Measurements from ENCODE around the gene FBXO47.
"Not testable (repeated sequence)": the region's sequence is repeated elsewhere in the genome, so short reads cannot be mapped to it uniquely, and the experiment has no call there.

FBXO47 gene

DNA sequence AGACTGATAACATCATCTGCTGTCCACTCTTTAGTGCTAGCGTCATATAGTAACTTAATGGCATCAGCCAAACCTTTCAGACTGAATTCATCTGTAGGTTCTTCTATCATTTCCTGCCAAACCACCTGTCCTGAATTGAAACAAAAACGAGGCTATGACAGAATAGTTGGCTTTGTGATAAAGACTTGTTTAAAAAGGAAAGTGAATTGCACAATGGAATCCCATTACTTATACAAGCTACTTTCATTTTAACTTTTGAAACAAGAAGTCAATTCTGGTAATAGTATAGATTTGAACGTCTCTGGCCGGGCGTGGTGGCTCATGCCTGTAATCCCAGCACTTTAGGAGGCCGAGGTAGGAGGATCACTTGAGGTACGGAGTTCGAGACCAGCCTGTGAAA lies 23.6 kb downstream of the FBXO47 start:
- H3K27ac ChIP-seq (ENCODE audit: low read depth, low read length) = no peak overlapping the region
- no peak overlapping the region for H2AFZ ChIP-seq (ENCODE audit: low read length, unreplicated experiment)
- no peaks in the 10 kb centered on the region for H3K36me3 ChIP-seq (ENCODE audit: insufficient read depth, low read length)
- no peaks in the 10 kb centered on the region for H3K4me1 ChIP-seq (ENCODE audit: control insufficient read depth, insufficient read depth, low read length, unreplicated experiment)
- no peaks in the 10 kb centered on the region for H3K79me2 ChIP-seq (ENCODE audit: control insufficient read depth, insufficient read depth, low read length, unreplicated experiment)
- no peak overlapping the region for H3K4me3 ChIP-seq (ENCODE audit: low read depth, low read length)
- no peaks in the 10 kb centered on the region for H3K27me3 ChIP-seq (ENCODE audit: insufficient read depth, low read length)

DNA sequence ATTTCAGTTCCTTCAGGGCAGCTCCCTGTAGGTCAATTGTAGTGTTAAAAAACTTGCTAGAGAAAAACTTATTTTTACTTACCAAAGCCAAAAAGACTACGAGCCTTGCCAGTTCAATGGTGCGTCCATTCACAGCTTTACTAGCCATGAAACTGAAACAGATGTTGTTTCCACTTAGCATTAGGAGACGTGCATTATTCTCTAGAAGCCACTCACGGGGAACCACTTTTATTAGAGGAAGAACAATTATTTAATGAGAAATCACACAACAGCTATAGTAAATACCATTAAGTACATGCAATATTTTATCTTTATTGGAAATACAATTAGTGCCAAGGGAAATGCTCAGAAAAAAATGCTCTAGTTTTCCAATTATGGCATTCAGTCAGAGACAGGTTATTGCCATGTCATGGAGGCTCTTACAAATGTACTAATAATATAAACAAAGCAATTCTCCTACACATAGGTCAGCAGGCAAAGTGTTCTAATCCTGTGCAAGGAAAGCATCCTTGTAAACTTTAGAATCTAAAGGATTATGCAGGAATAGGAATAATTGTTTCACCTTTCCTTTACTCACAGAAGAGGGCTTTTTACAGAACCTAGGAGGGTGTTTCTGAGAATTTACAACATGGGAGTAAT lies 24.4 kb downstream of the FBXO47 start:
- H3K79me2 ChIP-seq (ENCODE audit: control insufficient read depth, insufficient read depth, low read length, unreplicated experiment) = no peaks in the 10 kb centered on the region
- H3K27me3 ChIP-seq (ENCODE audit: insufficient read depth, low read length) = no peaks in the 10 kb centered on the region
- peak overlapping the region; percentile 61 for H2AFZ ChIP-seq (ENCODE audit: low read length, unreplicated experiment)
- H3K4me1 ChIP-seq (ENCODE audit: control insufficient read depth, insufficient read depth, low read length, unreplicated experiment) = no peaks in the 10 kb centered on the region
- no peak overlapping the region for H3K27ac ChIP-seq (ENCODE audit: low read depth, low read length)
- no peak overlapping the region for H3K4me3 ChIP-seq (ENCODE audit: low read depth, low read length)
- H3K36me3 ChIP-seq (ENCODE audit: insufficient read depth, low read length) = no peaks in the 10 kb centered on the region

DNA sequence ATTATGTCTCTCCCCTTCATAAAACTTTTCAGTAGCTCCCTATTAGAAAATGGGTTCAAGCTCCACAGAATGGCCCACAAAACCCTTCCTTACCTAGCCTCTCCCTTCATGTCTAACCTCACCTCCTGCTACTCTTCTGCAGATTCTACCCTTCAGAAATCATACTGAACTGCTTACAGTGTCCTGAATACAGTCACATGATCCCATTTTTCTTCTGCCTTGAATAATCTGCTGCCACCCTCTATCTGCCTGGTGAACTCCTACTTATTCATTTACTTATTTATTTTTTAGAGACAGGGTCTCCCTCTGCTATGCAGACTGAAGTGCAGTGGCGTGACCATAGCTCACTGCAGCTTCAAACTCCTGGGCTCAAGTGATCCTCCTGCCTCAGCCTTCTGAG lies 26.8 kb downstream of the FBXO47 start:
- no peaks in the 10 kb centered on the region for H3K79me2 ChIP-seq (ENCODE audit: control insufficient read depth, insufficient read depth, low read length, unreplicated experiment)
- no peaks in the 10 kb centered on the region for H3K4me1 ChIP-seq (ENCODE audit: control insufficient read depth, insufficient read depth, low read length, unreplicated experiment)
- H3K27me3 ChIP-seq (ENCODE audit: insufficient read depth, low read length) = no peaks in the 10 kb centered on the region; the same call in 1 of the 2 replicates
- H3K27ac ChIP-seq (ENCODE audit: low read depth, low read length) = no peak overlapping the region
- no peak overlapping the region for H2AFZ ChIP-seq (ENCODE audit: low read length, unreplicated experiment)
- H3K36me3 ChIP-seq (ENCODE audit: insufficient read depth, low read length) = no peaks in the 10 kb centered on the region
- no peak overlapping the region for H3K4me3 ChIP-seq (ENCODE audit: low read depth, low read length)

DNA sequence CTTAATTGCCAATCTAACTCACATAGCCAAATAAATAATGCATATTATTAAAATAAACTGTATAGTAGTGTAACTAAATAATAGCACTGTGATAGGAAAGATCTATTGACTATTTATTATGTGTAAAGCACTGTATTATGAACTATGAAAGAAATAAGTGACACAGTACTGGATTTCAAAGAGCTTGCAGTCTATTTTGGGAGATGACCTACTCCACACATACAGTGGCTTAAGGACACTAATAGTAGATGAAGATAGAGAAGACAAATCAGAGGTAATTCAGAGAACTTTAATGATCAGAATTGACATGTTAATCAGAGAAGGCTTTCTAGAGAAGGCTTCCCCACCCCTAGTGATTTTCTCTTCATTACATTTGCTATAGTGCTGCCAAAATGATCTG lies 27.2 kb downstream of the FBXO47 start:
- Histone ChIP-seq H3K79me2 (ENCODE audit: control insufficient read depth, insufficient read depth, low read length, unreplicated experiment) (no peaks in the 10 kb centered on the region), H3K27me3 (ENCODE audit: insufficient read depth, low read length) (no peaks in the 10 kb centered on the region; the same call in 1 of the 2 replicates), H2AFZ (ENCODE audit: low read length, unreplicated experiment) (no peak overlapping the region), H3K4me1 (ENCODE audit: control insufficient read depth, insufficient read depth, low read length, unreplicated experiment) (no peaks in the 10 kb centered on the region), H3K4me3 (ENCODE audit: low read depth, low read length) (no peak overlapping the region), H3K27ac (ENCODE audit: low read depth, low read length) (no peak overlapping the region), H3K36me3 (ENCODE audit: insufficient read depth, low read length) (no peaks in the 10 kb centered on the region)

DNA sequence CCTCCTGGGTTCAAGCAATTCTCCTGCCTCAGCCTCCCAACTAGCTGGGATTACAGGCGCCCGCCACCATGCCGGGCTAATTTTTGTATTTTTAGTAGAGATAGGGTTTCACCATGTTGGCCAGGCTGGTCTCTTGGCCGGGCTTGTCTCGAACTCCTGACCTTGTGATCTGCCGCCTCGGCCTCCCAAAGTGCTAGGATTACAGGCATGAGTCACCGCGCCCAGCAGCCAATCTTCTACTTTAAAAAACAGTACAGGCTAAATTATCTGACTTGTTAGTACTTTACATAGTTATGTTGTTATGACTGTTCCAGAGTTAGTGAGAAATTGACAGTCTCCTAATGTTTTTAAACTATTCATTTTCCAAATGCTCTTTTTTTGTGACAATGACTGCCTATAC lies 33.2 kb downstream of the FBXO47 start:
- H3K79me2 ChIP-seq (ENCODE audit: control insufficient read depth, insufficient read depth, low read length, unreplicated experiment); H3K4me1 ChIP-seq (ENCODE audit: control insufficient read depth, insufficient read depth, low read length, unreplicated experiment); H2AFZ ChIP-seq (ENCODE audit: low read length, unreplicated experiment); H3K4me3 ChIP-seq (ENCODE audit: low read depth, low read length); H3K27me3 ChIP-seq (ENCODE audit: insufficient read depth, low read length); H3K36me3 ChIP-seq (ENCODE audit: insufficient read depth, low read length); H3K27ac ChIP-seq (ENCODE audit: low read depth, low read length): not testable (repeated sequence)

DNA sequence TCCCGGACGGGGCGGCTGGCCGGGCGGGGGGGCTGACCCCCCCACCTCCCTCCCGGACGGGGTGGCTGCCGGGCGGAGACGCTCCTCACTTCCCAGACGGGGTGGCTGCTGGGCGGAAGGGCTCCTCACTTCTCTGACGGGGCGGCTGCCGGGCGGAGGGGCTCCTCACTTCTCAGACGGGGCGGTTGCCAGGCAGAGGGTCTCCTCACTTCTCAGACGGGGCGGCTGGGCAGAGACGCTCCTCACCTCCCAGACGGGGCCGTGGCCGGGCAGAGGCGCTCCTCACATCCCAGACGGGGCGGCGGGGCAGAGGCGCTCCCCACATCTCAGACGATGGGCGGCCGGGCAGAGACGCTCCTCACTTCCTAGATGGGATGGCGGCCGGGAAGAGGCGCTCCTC lies 36.4 kb downstream of the FBXO47 start:
- not testable (repeated sequence) for H3K27ac ChIP-seq (ENCODE audit: low read depth, low read length); H3K27me3 ChIP-seq (ENCODE audit: insufficient read depth, low read length); H3K79me2 ChIP-seq (ENCODE audit: control insufficient read depth, insufficient read depth, low read length, unreplicated experiment); H3K4me3 ChIP-seq (ENCODE audit: low read depth, low read length); H3K4me1 ChIP-seq (ENCODE audit: control insufficient read depth, insufficient read depth, low read length, unreplicated experiment); H2AFZ ChIP-seq (ENCODE audit: low read length, unreplicated experiment); H3K36me3 ChIP-seq (ENCODE audit: insufficient read depth, low read length)

DNA sequence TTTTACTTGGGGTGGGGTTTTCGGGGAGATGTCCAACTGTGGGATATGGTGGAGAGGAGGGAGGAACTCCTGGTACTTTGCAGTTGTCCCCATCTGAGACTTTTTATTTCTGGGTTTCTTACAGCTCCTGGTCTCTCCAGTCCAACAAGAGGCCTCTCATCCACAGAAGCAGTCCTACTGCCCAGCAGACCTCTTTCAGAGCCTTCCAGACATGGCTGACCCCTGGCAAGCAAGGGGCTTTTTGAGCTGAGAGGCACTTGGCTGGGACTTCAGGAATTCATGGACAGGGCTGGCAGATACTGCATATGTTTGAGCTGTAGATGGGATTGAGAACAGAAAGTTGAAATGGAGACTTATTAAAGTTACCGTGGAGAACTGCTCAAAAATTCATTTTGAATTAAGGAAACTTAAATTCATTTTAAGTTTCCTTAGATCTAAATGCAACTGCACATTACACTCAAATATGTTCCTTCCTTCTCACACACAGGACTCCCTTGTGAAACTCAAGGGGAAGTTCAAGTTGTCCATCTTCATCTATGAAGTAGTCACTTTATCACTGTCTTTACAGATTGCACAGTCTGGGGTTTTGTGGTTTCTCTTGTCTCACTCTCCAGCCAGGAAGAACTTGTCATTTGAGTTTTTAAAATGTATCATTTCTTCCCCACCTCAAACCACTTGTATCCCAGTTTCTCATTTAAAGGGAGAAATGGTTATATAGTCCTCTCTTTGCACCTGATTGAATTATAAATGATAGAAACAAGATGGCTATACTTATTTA lies 40.7 kb downstream of the FBXO47 start:
- Histone ChIP-seq H3K27me3 (ENCODE audit: insufficient read depth, low read length) (no peaks in the 10 kb centered on the region), H3K36me3 (ENCODE audit: insufficient read depth, low read length) (no peaks in the 10 kb centered on the region), H2AFZ (ENCODE audit: low read length, unreplicated experiment) (no peak overlapping the region), H3K79me2 (ENCODE audit: control insufficient read depth, insufficient read depth, low read length, unreplicated experiment) (no peaks in the 10 kb centered on the region), H3K4me3 (ENCODE audit: low read depth, low read length) (no peak overlapping the region), H3K27ac (ENCODE audit: low read depth, low read length) (no peak overlapping the region), H3K4me1 (ENCODE audit: control insufficient read depth, insufficient read depth, low read length, unreplicated experiment) (peaks cover 10% of the 10 kb centered on the region)

DNA sequence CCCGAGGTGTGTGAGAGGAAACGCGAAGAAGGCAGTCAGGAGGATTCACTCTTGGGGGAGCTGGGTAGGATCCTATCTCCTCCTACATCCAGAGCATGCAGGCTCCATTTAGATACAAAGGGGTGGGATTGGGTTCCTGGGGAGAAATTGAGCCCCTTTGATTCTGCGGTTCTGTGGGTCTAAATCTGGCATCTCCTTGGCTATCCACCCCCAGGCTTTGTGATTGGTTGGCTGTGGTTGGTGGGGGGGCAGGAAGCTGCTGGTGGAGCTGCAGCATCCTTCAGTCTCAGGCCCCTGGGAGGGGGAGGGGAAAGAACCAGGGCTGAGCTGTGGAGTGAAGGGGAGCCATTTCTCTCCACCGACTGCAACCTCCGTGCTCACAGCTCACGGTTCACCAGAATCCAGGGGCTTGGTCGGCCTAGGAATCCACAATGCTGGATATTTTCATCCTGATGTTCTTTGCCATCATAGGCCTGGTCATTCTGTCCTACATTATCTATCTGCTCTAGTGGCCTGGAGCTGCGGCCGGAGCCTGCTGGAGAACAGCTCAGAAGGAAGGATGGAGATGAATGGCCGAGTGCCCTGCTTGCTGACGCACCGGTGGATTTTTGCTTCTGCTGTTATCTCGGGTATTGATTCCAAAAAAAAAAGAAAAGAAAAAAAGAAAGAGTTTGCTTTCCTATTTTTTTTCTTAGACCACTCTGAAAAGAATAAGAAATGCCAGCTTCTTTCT lies 41.8 kb downstream of the FBXO47 start, which contains the start of gene LASP1NB:
Gene LASP1NB (plus strand): TSS at position 352 of the 733 bp plus-strand sequence.
- H3K4me1 ChIP-seq (ENCODE audit: control insufficient read depth, insufficient read depth, low read length, unreplicated experiment) = peaks cover 10% of the 10 kb centered on the region
- H2AFZ ChIP-seq (ENCODE audit: low read length, unreplicated experiment) = no peak within 1 kb of the TSS
- H3K27me3 ChIP-seq (ENCODE audit: insufficient read depth, low read length) = no peaks in the 10 kb centered on the region
- no peak within 1 kb of the TSS for H3K4me3 ChIP-seq (ENCODE audit: low read depth, low read length)
- H3K36me3 ChIP-seq (ENCODE audit: insufficient read depth, low read length) = no peaks in the 10 kb centered on the region
- no peak within 1 kb of the TSS for H3K27ac ChIP-seq (ENCODE audit: low read depth, low read length)
- H3K79me2 ChIP-seq (ENCODE audit: control insufficient read depth, insufficient read depth, low read length, unreplicated experiment) = no peaks in the 10 kb centered on the region

DNA sequence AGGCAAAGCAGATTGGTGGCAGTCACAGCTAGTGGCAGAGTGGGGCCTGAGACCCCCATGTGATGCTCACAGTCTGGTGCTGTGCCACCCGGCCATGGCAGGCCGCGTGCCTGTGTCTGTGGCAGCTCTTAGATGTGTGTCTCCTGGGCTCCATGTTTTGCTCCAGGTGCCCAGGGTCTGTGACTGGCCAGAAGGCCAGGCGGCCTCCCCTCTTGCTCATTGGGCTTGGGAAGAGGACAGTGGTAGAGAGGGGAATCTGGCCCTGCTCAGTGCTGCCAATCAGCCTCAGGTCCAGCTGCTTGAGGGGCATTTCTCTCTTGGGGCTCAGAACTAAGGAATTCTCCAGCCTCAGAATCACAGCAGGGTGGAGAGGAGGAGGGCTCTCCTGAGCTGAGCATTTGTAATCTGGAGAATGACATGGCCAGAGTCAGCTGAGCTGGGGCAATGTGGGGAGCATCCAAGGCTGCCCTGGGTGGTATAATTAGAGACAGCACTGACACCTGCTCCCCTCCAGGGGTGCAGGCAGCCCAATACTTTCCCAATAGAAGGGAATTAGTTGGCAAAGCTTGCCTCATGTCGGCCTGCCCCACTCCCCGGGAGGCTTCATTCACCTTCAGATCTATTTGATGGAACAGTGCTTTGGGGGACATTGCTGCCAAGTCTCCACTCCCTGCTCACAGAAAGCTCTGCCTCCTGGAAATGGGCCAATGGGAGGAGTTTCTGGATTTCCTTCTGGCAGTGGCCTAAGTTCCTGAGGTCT lies 44.5 kb downstream of the FBXO47 start:
- Histone ChIP-seq H3K4me1 (ENCODE audit: control insufficient read depth, insufficient read depth, low read length, unreplicated experiment) (peaks cover 10% of the 10 kb centered on the region), H3K27me3 (ENCODE audit: insufficient read depth, low read length) (no peaks in the 10 kb centered on the region), H3K79me2 (ENCODE audit: control insufficient read depth, insufficient read depth, low read length, unreplicated experiment) (no peaks in the 10 kb centered on the region), H3K27ac (ENCODE audit: low read depth, low read length) (no peak overlapping the region), H2AFZ (ENCODE audit: low read length, unreplicated experiment) (no peak overlapping the region), H3K4me3 (ENCODE audit: low read depth, low read length) (no peak overlapping the region), H3K36me3 (ENCODE audit: insufficient read depth, low read length) (peaks cover 10% of the 10 kb centered on the region; the same call in 1 of the 2 replicates)

DNA sequence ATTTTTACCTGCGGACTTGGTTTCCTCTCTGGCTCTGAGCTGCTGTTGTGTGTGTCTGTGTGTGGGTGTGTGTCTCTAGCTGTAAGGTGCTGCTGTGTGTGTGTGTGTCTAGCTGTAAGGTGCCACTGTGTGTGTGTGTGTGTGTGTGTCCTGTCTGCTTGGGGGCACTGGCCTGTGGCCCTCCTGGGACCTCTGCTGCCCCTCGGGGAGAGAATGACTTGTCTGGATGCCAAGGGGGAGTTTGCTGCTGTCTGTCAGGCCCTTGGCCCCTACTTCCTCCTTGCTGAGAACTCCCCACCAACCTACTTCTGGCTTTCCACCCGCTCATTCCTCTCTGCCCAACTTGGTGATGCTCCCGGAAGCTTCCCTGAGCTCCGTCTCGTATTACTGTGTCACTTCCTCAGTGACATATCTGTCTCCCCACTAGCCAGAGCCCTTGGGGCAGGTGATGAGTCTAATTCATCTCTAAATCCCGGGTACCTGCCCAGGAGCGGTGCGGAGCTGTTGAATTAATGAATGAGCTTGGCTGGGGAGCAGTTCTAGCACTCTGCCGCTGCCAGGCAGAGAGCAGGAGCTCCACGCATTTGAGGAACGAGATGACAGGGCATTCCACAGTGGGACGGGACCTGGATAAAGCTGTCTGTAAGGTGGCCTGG lies 45.3 kb downstream of the FBXO47 start:
- no peak overlapping the region for H3K27ac ChIP-seq (ENCODE audit: low read depth, low read length)
- peaks cover 10% of the 10 kb centered on the region for H3K4me1 ChIP-seq (ENCODE audit: control insufficient read depth, insufficient read depth, low read length, unreplicated experiment)
- H3K27me3 ChIP-seq (ENCODE audit: insufficient read depth, low read length) = no peaks in the 10 kb centered on the region
- no peak overlapping the region for H2AFZ ChIP-seq (ENCODE audit: low read length, unreplicated experiment)
- no peaks in the 10 kb centered on the region for H3K79me2 ChIP-seq (ENCODE audit: control insufficient read depth, insufficient read depth, low read length, unreplicated experiment)
- no peak overlapping the region for H3K4me3 ChIP-seq (ENCODE audit: low read depth, low read length)
- peaks cover 13% of the 10 kb centered on the region; the same call in 1 of the 2 replicates for H3K36me3 ChIP-seq (ENCODE audit: insufficient read depth, low read length)
